GM12878 (cell line): ENCODE data around the gene TEX44. TPM values are rescaled to one million over a fixed set of nuclear protein-coding genes. Genes with fewer than 3 reads are reported as not detected.

Experiments
- CHD1 ChIP-seq: IDR thresholded peaks from 2 replicates; pipeline ENCODE4 v1.6.1; 2012; ENCODE audit warnings: low read depth, low read length, improper control_type of control experiment
- HDAC2 ChIP-seq: fragments of 200-600 bp; sonication (generic); IDR thresholded peaks from 2 replicates; pipeline ENCODE4 v1.6.1; 2017
- JUNB ChIP-seq: IDR thresholded peaks from 2 replicates; pipeline ENCODE4 v1.6.1; 2016; ENCODE audit warnings: antibody characterized with exemption, mild to moderate bottlenecking
- JUND ChIP-seq: IDR thresholded peaks from 2 replicates; pipeline ENCODE4 v1.6.1; 2012; ENCODE audit warnings: low read depth, mild to moderate bottlenecking, low read length, improper control_type of control experiment, moderate library complexity
- MEF2A ChIP-seq: IDR thresholded peaks from 2 replicates; pipeline ENCODE4 v1.6.1; 2011; ENCODE audit warnings: low read depth, mild to moderate bottlenecking, low read length, moderate library complexity; ENCODE audit not compliant: insufficient read depth
- NFYA ChIP-seq: IDR thresholded peaks from 2 replicates; pipeline ENCODE4 v1.6.1; 2011; ENCODE audit warnings: low read depth, mild to moderate bottlenecking, low read length, improper control_type of control experiment, borderline replicate concordance
- NRF1 ChIP-seq: conservative IDR thresholded peaks from 2 replicates; pipeline ENCODE4 v1.6.1; 2011; ENCODE audit warnings: mild to moderate bottlenecking, low read depth, low read length, improper control_type of control experiment
- PAX5 ChIP-seq: IDR thresholded peaks from 2 replicates; pipeline ENCODE4 v1.6.1; 2011; ENCODE audit warnings: low read depth, low read length, borderline replicate concordance
- SMC3 ChIP-seq: IDR thresholded peaks from 2 replicates; pipeline ENCODE4 v1.6.1; 2011; ENCODE audit warnings: low read length, improper control_type of control experiment, borderline replicate concordance
- SRF ChIP-seq, 2 experiments: IDR thresholded peaks; 2 replicates each; pipeline ENCODE4 v1.6.1; 2011; ENCODE audit warnings: low read depth in 2 of 2, low read length in 2 of 2, mild to moderate bottlenecking in 1 of 2, moderate library complexity in 1 of 2
- SUPT20H ChIP-seq: IDR thresholded peaks from 2 replicates; pipeline ENCODE4 v1.6.1; 2011; ENCODE audit warnings: low read depth, mild to moderate bottlenecking, low read length, moderate library complexity, borderline replicate concordance; ENCODE audit not compliant: control insufficient read depth
- TARDBP ChIP-seq: IDR thresholded peaks from 2 replicates; pipeline ENCODE4 v1.6.1; 2016; ENCODE audit warnings: borderline replicate concordance
- TBL1XR1 ChIP-seq: IDR thresholded peaks from 2 replicates; pipeline ENCODE4 v1.6.1; 2012; ENCODE audit warnings: low read depth, low read length, improper control_type of control experiment
- TCF7 ChIP-seq: IDR thresholded peaks from 2 replicates; pipeline ENCODE4 v1.6.1; 2014; ENCODE audit warnings: antibody characterized with exemption, borderline replicate concordance
- ZNF207 ChIP-seq: fragments of 450-650 bp; IDR thresholded peaks from 2 replicates; pipeline ENCODE4 v1.6.1; 2014; ENCODE audit warnings: antibody characterized with exemption, mild to moderate bottlenecking, borderline replicate concordance
- polyA plus RNA-seq, 11 experiments: library from polyadenylated mRNA; depleted of rRNA in 4 of 11; unstranded in 6 of 11; stranded (reverse) in 5 of 11; fragments of >200 nt; fragmentation: Nextera tagmentation in 4 of 11; fragmentation: Illumina TruSeq in 1 of 11; extraction: Ambion mirVana in 4 of 11; extraction: Trizol in 1 of 11; gene quantifications; 1 replicate in 1 of 11; 2 replicates in 10 of 11; pipeline versions ENCODE4 v1.2.1 to v1.2.3, GENCODE V29; 2011 to 2016; ENCODE audit warnings: inconsistent platforms in 2 of 11, missing spikeins in 2 of 11, low read depth in 1 of 11
- total RNA-seq, 4 experiments: library from RNA; depleted of rRNA in 3 of 4; stranded (reverse); fragments of >200 nt in 3 of 4; fragmentation: Illumina TruSeq in 1 of 4; extraction: Trizol in 1 of 4; gene quantifications; 2 replicates each; pipeline versions ENCODE4 v1.2.1 to v1.2.3, GENCODE V29; 2013 to 2021
- TF ChIP-seq, protein P1 (sequence below): fragments of 450-650 bp; IDR thresholded peaks from 2 replicates; pipeline ENCODE4 v1.6.1; 2017; ENCODE audit warnings: borderline replicate concordance
- TF ChIP-seq, protein P2 (sequence below): fragments of 450-650 bp; conservative IDR thresholded peaks from 2 replicates; pipeline ENCODE4 v1.6.1; 2017; ENCODE audit warnings: mild to moderate bottlenecking, moderate library complexity
- TF ChIP-seq, protein P3 (sequence below): fragments of 450-650 bp; IDR thresholded peaks from 2 replicates; pipeline ENCODE4 v1.6.1; 2016; ENCODE audit warnings: mild to moderate bottlenecking
- TF ChIP-seq, protein P4 (sequence below): IDR thresholded peaks from 2 replicates; pipeline ENCODE4 v1.6.1; 2012; ENCODE audit warnings: mild to moderate bottlenecking, low read depth, low read length

TEX44 gene
- total and polyA plus RNA-seq, 10 of the 15 experiments (the other 5 are each of a cell fraction or from before 2014, with no cell fraction given): not detected

DNA sequence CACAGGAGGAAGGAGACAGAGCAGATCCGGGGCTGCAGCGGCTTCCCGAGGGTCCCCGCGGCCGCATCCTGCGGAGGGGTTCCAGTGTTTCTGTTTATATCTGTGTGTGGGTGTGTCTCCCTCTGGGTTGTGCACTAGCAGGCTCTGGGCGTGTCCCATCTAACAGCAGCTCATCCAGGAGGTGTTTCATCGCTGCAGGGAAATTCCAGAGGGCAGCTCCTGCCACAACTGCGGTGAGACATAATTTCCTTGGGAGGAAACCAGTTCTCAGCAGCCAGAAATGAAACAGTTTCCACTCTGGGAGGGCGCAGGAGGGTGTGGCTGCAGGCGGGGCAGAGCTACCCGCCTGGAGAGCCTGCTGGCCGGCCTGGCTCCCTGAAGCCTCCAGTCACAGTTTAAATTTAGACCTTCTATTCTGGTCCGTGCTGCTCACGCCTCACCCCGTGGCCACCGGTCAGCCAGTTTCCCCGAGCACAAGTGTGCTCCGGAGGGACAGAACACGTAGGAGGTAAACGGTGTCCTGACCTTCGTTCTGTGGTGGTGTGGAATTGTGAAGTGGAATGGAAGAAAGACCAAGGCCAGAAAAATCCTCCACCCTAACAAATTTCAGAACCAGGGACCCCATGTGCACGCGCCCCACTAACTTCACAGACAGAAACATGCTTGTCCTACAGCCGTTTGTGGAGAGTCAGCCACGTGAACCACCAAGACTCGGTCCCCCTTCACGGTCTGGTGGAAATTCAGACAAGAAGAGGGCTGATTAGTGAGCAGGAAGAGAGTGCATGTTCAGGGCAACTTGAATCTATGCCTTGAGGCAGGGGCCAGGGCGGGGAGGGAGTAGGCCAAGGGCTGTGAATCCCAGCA is 50.2 kb downstream of the TEX44 start (continued):
- TF ChIP-seq, protein P1, sequence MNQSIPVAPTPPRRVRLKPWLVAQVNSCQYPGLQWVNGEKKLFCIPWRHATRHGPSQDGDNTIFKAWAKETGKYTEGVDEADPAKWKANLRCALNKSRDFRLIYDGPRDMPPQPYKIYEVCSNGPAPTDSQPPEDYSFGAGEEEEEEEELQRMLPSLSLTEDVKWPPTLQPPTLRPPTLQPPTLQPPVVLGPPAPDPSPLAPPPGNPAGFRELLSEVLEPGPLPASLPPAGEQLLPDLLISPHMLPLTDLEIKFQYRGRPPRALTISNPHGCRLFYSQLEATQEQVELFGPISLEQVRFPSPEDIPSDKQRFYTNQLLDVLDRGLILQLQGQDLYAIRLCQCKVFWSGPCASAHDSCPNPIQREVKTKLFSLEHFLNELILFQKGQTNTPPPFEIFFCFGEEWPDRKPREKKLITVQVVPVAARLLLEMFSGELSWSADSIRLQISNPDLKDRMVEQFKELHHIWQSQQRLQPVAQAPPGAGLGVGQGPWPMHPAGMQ: no peak
- TF ChIP-seq, protein P2, sequence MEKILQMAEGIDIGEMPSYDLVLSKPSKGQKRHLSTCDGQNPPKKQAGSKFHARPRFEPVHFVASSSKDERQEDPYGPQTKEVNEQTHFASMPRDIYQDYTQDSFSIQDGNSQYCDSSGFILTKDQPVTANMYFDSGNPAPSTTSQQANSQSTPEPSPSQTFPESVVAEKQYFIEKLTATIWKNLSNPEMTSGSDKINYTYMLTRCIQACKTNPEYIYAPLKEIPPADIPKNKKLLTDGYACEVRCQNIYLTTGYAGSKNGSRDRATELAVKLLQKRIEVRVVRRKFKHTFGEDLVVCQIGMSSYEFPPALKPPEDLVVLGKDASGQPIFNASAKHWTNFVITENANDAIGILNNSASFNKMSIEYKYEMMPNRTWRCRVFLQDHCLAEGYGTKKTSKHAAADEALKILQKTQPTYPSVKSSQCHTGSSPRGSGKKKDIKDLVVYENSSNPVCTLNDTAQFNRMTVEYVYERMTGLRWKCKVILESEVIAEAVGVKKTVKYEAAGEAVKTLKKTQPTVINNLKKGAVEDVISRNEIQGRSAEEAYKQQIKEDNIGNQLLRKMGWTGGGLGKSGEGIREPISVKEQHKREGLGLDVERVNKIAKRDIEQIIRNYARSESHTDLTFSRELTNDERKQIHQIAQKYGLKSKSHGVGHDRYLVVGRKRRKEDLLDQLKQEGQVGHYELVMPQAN: no peak
- TF ChIP-seq, protein P3, sequence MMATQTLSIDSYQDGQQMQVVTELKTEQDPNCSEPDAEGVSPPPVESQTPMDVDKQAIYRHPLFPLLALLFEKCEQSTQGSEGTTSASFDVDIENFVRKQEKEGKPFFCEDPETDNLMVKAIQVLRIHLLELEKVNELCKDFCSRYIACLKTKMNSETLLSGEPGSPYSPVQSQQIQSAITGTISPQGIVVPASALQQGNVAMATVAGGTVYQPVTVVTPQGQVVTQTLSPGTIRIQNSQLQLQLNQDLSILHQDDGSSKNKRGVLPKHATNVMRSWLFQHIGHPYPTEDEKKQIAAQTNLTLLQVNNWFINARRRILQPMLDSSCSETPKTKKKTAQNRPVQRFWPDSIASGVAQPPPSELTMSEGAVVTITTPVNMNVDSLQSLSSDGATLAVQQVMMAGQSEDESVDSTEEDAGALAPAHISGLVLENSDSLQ: no peak
- no peak for TF ChIP-seq JUND
- TF ChIP-seq MEF2A: 0 out of 2 replicates have a peak, but pooled peaks have one; percentile 1
- TF ChIP-seq, protein P4, sequence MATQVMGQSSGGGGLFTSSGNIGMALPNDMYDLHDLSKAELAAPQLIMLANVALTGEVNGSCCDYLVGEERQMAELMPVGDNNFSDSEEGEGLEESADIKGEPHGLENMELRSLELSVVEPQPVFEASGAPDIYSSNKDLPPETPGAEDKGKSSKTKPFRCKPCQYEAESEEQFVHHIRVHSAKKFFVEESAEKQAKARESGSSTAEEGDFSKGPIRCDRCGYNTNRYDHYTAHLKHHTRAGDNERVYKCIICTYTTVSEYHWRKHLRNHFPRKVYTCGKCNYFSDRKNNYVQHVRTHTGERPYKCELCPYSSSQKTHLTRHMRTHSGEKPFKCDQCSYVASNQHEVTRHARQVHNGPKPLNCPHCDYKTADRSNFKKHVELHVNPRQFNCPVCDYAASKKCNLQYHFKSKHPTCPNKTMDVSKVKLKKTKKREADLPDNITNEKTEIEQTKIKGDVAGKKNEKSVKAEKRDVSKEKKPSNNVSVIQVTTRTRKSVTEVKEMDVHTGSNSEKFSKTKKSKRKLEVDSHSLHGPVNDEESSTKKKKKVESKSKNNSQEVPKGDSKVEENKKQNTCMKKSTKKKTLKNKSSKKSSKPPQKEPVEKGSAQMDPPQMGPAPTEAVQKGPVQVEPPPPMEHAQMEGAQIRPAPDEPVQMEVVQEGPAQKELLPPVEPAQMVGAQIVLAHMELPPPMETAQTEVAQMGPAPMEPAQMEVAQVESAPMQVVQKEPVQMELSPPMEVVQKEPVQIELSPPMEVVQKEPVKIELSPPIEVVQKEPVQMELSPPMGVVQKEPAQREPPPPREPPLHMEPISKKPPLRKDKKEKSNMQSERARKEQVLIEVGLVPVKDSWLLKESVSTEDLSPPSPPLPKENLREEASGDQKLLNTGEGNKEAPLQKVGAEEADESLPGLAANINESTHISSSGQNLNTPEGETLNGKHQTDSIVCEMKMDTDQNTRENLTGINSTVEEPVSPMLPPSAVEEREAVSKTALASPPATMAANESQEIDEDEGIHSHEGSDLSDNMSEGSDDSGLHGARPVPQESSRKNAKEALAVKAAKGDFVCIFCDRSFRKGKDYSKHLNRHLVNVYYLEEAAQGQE: no peak
- no peak for TF ChIP-seq TBL1XR1
- TF ChIP-seq SMC3: no peak; the same call in 1 of the 2 replicates
- no peak for TF ChIP-seq NRF1
- no peak for TF ChIP-seq TARDBP
- TF ChIP-seq SRF (IDR thresholded peaks at IDR 0.05; ENCODE audit: low read depth in 2 of 2, low read length in 2 of 2): no peak
- no peak for TF ChIP-seq ZNF207
- TF ChIP-seq PAX5: peak; percentile 52; the same call in 1 of the 2 replicates
- TF ChIP-seq NFYA: no peak
- no peak for TF ChIP-seq JUNB
- no peak for TF ChIP-seq TCF7
- TF ChIP-seq HDAC2: no peak
- TF ChIP-seq SUPT20H: no peak
- no peak for TF ChIP-seq CHD1
